Peyer's patch (tissue), 4 donors: ENCODE results near the gene UTS2B. TPM values are rescaled to one million over a fixed set of nuclear protein-coding genes. Genes with fewer than 3 reads are reported as not detected.

Source experiments
- DNase-seq, 3 donors: peaks; one replicate each; pipeline ENCODE4 v3.0.0-alpha.2; 2017 to 2019
- H3K27ac ChIP-seq, 4 donors: fragments of 200-600 bp; sonication (generic); one replicate each; pipeline ENCODE4 v1.5.1; 2016 to 2019
- H3K27me3 ChIP-seq, 2 donors: fragments of 200-600 bp; sonication (generic); one replicate each; pipeline ENCODE4 v1.5.1; 2019
- H3K36me3 ChIP-seq, 3 donors: fragments of 200-600 bp; sonication (generic); one replicate each; pipeline ENCODE4 v1.5.1; 2016 to 2019
- H3K4me1 ChIP-seq, 4 donors: fragments of 200-600 bp; sonication (generic); one replicate each; pipeline ENCODE4 v1.5.1; 2016 to 2019
- H3K4me3 ChIP-seq, 4 donors: fragments of 200-600 bp; sonication (generic); 1 replicate in 3 of 4; 2 replicates in 1 of 4; pipeline ENCODE4 v1.5.1; 2016 to 2019; ENCODE audit warnings: mild to moderate bottlenecking in 1 of 4
- H3K9me3 ChIP-seq, 4 donors: fragments of 200-600 bp; sonication (generic); one replicate each; pipeline ENCODE4 v1.5.1; 2016 to 2019; ENCODE audit warnings: mild to moderate bottlenecking in 1 of 4
- POLR2A ChIP-seq, 2 donors: fragments of 450-650 bp; IDR thresholded peaks; one replicate each; pipeline ENCODE4 v1.5.1; 2017; ENCODE audit warnings: antibody characterized with exemption in 2 of 2, mild to moderate bottlenecking in 2 of 2, moderate library complexity in 2 of 2
- total RNA-seq, 4 donors: library from RNA; depleted of rRNA; stranded (reverse); fragments of >200 nt; gene quantifications; one replicate each; pipeline ENCODE4 v1.1.0, GENCODE V29; 2016
- TF ChIP-seq, protein P1 (sequence below), 6 experiments: fragments of 450-650 bp in 4 of 6; fragments of 200-600 bp in 2 of 6; sonication (generic) in 1 of 6; IDR thresholded peaks; one replicate each; pipeline ENCODE4 v1.5.1; 2017 to 2019; ENCODE audit warnings: antibody characterized with exemption in 6 of 6, mild to moderate bottlenecking in 3 of 6, moderate library complexity in 1 of 6

UTS2B gene
- total RNA-seq, 4 donors from 2014 or later, result 1.9 to 6.6 TPM; not detected in 2

DNA sequence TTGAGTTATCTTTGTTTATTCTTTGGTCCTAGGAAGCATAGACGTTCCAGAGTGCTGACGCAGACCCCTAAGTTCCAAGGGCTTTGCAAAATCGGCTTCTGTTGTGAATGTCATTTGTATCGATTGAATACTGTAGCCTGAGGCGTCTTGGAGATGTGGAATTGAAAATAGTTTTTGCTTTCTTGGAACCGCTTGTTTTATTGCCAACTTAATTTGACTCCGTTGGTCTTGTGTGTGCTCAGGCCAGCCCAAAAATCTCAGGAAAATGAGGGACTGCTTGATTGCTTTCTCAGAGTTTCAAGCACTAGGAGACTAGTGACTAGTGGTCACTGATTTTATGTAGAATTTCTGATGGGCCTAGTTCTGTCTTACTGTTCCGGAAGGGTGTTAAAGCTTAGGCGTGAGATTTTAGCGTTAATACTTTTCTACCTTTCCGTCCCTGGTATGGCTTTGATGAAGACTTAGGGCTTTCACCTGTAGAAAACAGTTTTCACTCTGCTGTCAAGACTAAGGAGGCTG, 263 bp upstream of the UTS2B start:
- TF ChIP-seq POLR2A (IDR thresholded peaks at IDR 0.05), result no peak
- TF ChIP-seq, protein P1, sequence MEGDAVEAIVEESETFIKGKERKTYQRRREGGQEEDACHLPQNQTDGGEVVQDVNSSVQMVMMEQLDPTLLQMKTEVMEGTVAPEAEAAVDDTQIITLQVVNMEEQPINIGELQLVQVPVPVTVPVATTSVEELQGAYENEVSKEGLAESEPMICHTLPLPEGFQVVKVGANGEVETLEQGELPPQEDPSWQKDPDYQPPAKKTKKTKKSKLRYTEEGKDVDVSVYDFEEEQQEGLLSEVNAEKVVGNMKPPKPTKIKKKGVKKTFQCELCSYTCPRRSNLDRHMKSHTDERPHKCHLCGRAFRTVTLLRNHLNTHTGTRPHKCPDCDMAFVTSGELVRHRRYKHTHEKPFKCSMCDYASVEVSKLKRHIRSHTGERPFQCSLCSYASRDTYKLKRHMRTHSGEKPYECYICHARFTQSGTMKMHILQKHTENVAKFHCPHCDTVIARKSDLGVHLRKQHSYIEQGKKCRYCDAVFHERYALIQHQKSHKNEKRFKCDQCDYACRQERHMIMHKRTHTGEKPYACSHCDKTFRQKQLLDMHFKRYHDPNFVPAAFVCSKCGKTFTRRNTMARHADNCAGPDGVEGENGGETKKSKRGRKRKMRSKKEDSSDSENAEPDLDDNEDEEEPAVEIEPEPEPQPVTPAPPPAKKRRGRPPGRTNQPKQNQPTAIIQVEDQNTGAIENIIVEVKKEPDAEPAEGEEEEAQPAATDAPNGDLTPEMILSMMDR (IDR thresholded peaks at IDR 0.05), result no peak
- H3K36me3 ChIP-seq, result no peaks in the 10 kb centered on the region
- H3K27ac ChIP-seq, result peak overlapping the region; percentile 31 to 99 (median 96)
- no peaks in the 10 kb centered on the region for H3K9me3 ChIP-seq
- DNase-seq, result no peak
- peak overlapping the region; percentile 96 to 99 (median 98) for H3K4me3 ChIP-seq
- H3K27me3 ChIP-seq, result no peaks in the 10 kb centered on the region
- peaks cover 0 to 13% (median 3%) of the 10 kb centered on the region in 4 donors for H3K4me1 ChIP-seq

DNA sequence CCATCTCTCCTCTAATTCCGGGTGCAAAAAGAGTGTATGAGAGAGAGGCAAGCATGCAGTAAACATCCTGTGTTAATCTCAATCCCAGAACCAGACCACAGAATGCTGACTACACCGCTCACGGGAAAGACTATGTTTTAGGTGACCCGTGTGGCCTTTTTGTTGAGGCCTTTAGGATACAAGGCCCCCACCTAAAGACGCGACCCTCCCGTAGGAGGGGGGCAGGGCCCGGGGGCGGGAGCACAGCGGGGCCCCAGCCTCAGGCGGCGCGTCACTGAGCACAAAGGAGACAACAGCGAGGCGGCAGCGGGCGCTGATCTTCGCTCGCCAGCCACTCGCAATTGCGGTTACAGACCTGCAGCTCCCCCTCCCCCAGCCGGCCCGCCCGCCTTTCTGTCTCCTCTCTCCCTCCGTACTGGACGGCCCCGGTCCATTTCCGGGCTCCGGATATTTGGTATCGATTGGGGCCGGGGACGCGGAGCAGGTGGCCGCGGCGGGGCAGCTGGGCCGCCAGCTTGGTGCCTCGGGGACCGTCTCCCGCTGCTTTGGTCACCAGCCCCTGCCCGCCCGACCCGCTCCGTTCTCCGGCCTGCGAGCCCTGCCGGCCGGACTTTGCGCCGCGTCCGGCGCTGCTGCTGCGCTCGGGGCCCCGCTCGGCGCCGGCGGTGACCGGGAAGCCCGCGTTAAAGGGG, 1.2 kb downstream of the UTS2B start, which contains the start of gene CCDC50:
TSS of gene CCDC50 (plus strand) at position 433 of the 692 bp plus-strand sequence. CDS start 281 bp downstream, outside the sequence.
- peak; percentile 56 to 57 for TF ChIP-seq POLR2A (IDR thresholded peaks at IDR 0.05)
- TF ChIP-seq, protein P1 (IDR thresholded peaks at IDR 0.05), result peak in 2 of 6 experiments; percentile 13 to 23
- Histone ChIP-seq H3K27me3 (no peaks in the 10 kb centered on the region), H3K4me1 (peaks cover 0 to 13% (median 2%) of the 10 kb centered on the region in 4 donors)

DNA sequence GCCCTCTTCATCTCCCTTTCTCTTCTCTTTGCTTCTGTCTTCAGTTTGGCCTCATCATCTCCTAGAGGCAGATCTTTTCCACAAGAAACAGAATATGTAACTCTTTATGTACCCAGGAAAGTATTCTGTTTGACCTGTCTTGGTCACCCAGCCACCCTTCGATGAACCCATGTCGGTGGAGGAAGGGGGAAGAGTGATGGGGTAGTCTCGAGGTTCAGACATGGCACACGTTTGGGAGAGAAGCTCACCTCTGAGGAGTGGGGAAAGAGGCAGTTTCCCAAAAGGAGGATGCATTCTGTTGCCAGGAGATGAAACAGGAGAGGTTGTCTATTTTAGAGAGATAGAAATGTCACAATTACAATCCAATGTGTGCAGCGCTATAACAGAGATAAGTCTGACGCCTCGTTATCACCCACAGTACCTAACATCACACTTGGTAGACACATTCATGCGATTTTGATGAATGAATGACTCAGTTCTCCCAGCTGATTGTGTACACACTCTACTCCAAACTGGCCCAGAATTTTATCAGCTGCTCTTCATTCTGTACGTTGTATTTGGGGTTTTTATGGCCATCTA, 1.9 kb downstream of the UTS2B start:
- DNase-seq, result no peak
- H3K36me3 ChIP-seq, result no peaks in the 10 kb centered on the region
- H3K4me1 ChIP-seq, result peaks cover 0 to 13% (median 0%) of the 10 kb centered on the region in 4 donors
- no peaks in the 10 kb centered on the region for H3K27me3 ChIP-seq
- H3K4me3 ChIP-seq, result peak overlapping the region; percentile 96 to 99 (median 98)
- H3K9me3 ChIP-seq, result no peaks in the 10 kb centered on the region
- peak overlapping the region; percentile 92 to 99 (median 96) for H3K27ac ChIP-seq
- TF ChIP-seq POLR2A (IDR thresholded peaks at IDR 0.05), result no peak
- TF ChIP-seq, protein P1 (IDR thresholded peaks at IDR 0.05), result no peak

More for the DNA sequence above, 1.2 kb downstream of the UTS2B start, which contains the start of gene CCDC50:
- DNase-seq, result peak; percentile 85 to 95 (median 92)
- no peaks in the 10 kb centered on the region for H3K9me3 ChIP-seq
- H3K4me3 ChIP-seq, result peak within 1 kb of the TSS; percentile 96 to 99 (median 98)
- peak within 1 kb of the TSS; percentile 92 to 99 (median 96) for H3K27ac ChIP-seq
- H3K36me3 ChIP-seq, result no peaks in the 10 kb centered on the region

DNA sequence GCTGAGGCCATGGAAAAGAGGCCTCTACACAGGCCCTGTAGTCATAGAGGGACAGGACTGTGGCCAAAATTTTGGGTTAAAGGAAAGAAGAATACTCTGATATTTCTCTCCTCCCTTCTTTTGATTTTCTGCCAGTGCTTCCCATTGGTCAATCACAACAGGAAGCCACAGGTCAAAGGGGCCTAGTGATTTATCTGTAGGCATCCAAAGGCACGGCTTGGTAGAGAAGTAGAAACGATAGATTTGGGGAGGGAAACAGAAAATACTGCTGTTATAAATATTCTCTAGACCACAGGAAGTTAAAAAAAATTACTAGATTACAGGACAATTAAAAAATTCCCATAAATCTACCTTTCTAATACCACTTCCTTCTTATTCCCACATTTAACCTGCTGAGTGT, 2.8 kb downstream of the UTS2B start:
- Histone ChIP-seq H3K36me3 (no peaks in the 10 kb centered on the region), H3K4me3 (no peak overlapping the region), H3K27me3 (no peaks in the 10 kb centered on the region), H3K4me1 (peaks cover 0 to 13% (median 0%) of the 10 kb centered on the region in 4 donors), H3K27ac (peak overlapping the region in 1 of 4 donors; percentile 99), H3K9me3 (no peaks in the 10 kb centered on the region)
- TF ChIP-seq POLR2A (IDR thresholded peaks at IDR 0.05), result no peak
- TF ChIP-seq, protein P1 (IDR thresholded peaks at IDR 0.05), result no peak
- no peak for DNase-seq

DNA sequence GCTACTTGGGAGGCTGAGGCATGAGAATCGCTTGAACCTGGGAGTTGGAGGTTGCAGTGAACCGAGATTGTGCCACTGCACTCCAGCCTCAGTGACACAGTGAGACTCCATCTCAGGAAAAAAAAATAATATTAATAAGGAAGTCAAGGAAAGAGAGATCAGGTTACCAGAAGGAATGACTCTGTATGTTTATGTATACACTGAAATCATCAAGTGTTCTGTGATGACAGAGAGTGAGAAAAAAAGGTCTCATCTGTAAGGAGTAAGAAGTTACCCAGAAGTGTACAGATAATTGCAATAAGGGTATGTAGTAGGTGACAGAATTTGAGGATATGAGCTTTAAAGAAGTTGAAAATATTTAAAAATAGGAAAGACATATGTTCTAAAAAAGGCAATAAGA, 5.4 kb downstream of the UTS2B start:
- Histone ChIP-seq H3K4me1 (no peaks in the 10 kb centered on the region), H3K4me3 (no peak overlapping the region), H3K36me3 (no peaks in the 10 kb centered on the region), H3K27ac (no peak overlapping the region), H3K27me3 (no peaks in the 10 kb centered on the region), H3K9me3 (no peaks in the 10 kb centered on the region)
- no peak for DNase-seq
- TF ChIP-seq, protein P1 (IDR thresholded peaks at IDR 0.05), result no peak
- no peak for TF ChIP-seq POLR2A (IDR thresholded peaks at IDR 0.05)
